ENCODE results near the gene ADGRG6. TPM values are rescaled to one million over a fixed set of nuclear protein-coding genes. Genes with fewer than 3 reads are reported as not detected.

The ADGRG6 gene
- 2.4 TPM for polyA plus RNA-seq (2013, experiment 1 of 2)
- 3.9 TPM for polyA plus RNA-seq (2013, experiment 2 of 2)

DNA sequence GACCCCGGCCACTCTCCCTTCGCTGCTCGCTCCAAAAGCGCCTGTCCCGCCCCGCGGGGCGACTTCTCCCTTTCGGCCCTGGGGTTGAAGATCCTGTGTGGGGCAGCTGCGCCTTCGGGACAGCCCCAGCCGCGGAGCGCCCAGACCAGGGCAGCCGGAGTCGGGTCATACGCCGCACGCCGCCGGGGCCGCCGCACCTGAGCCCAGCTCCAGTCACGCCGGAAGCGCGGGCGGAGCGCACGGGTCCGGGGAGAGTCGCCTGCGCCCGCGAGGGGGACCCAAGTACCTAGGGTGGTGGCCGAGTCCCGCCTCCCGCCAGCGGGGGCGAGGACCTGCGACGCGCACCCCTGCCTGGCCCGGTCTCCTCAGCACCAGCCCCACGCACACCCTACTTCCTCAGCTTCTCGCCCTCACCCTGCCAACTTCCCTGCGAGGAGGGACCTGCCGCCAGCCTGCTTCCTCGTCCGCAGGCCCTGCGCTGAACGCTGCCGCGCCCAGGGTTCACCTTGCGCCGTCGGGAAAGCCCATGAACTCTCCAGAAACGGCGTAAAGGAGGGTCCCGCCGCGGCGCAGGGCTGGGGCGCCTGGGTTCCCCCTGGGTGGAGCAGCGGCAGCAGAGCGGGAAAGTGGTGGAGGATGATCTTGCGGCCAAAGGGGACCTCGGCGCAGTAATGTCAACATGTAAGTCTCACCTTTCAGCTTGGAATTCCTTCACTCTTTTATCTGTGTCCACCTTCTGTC, at the start of gene ADGRG6:
ADGRG6 (plus strand) TSS at position 357 of the 741 bp plus-strand sequence; CDS start at position 680, 323 bp downstream.
- H3K27ac ChIP-seq (ENCODE audit: low read depth, low read length): no peak within 1 kb of the TSS
- H3K36me3 ChIP-seq (ENCODE audit: insufficient read depth, low read length): no peaks in the 10 kb centered on the region
- WGBS: 1% methylated on average over 69 of the region's 69 CpGs
- H3K9me3 ChIP-seq (ENCODE audit: insufficient read depth, low read depth, low read length): no peaks in the 10 kb centered on the region
- peak within 1 kb of the TSS; percentile 64 for H3K9ac ChIP-seq (ENCODE audit: low read depth, low read length)
- H3K27me3 ChIP-seq (ENCODE audit: insufficient read depth, low read length): peaks cover 37% of the 10 kb centered on the region
- H3K4me1 ChIP-seq (ENCODE audit: insufficient read depth, low read length): peaks cover 11% of the 10 kb centered on the region
- peak within 1 kb of the TSS; percentile 71 for H3K4me3 ChIP-seq (ENCODE audit: low read length)

GRCh38 chr6:142254513-142254912, 47.3 kb upstream of the ADGRG6 start:
- H3K4me3 ChIP-seq (ENCODE audit: low read length): no peak overlapping the region
- WGBS: 94% methylated on average over 6 of the region's 6 CpGs
- H3K9me3 ChIP-seq (ENCODE audit: insufficient read depth, low read depth, low read length): no peaks in the 10 kb centered on the region
- H3K27me3 ChIP-seq (ENCODE audit: insufficient read depth, low read length): no peaks in the 10 kb centered on the region
- no peaks in the 10 kb centered on the region for H3K4me1 ChIP-seq (ENCODE audit: insufficient read depth, low read length)
- H3K9ac ChIP-seq (ENCODE audit: low read depth, low read length): no peak overlapping the region
- H3K27ac ChIP-seq (ENCODE audit: low read depth, low read length): no peak overlapping the region
- H3K36me3 ChIP-seq (ENCODE audit: insufficient read depth, low read length): no peaks in the 10 kb centered on the region

DNA sequence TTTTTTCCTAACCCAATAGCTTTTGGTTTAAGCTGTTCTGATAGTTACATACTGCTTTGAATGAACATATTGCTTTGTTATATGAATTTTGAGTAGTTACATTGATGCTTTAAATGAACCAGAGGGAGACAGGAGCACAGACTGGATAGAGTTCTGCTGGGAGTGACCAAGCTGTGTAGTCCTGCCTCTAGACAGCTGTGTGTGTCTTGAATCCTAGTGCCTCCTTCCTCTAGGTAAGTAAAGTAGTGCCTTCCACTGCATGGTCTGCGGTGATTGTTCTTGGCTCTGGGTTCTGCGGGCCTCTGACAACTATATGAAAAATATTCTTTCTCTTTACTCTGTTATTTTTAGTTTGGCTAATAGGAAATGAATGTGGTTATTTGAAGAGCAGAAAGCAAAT, 46.0 kb upstream of the ADGRG6 start:
- no peak overlapping the region for H3K27ac ChIP-seq (ENCODE audit: low read depth, low read length)
- no peak overlapping the region for H3K9ac ChIP-seq (ENCODE audit: low read depth, low read length)
- H3K4me3 ChIP-seq (ENCODE audit: low read length): no peak overlapping the region
- no peaks in the 10 kb centered on the region for H3K27me3 ChIP-seq (ENCODE audit: insufficient read depth, low read length)
- no CpG with 5 or more reads among the region's 2 CpGs for WGBS
- no peaks in the 10 kb centered on the region for H3K4me1 ChIP-seq (ENCODE audit: insufficient read depth, low read length)
- no peaks in the 10 kb centered on the region for H3K36me3 ChIP-seq (ENCODE audit: insufficient read depth, low read length)
- H3K9me3 ChIP-seq (ENCODE audit: insufficient read depth, low read depth, low read length): no peaks in the 10 kb centered on the region

- Histone ChIP-seq H3K9ac (ENCODE audit: low read depth, low read length) (no peak overlapping the region), H3K4me1 (ENCODE audit: insufficient read depth, low read length) (no peaks in the 10 kb centered on the region), H3K27ac (ENCODE audit: low read depth, low read length) (no peak overlapping the region), H3K9me3 (ENCODE audit: insufficient read depth, low read depth, low read length) (no peaks in the 10 kb centered on the region), H3K27me3 (ENCODE audit: insufficient read depth, low read length) (no peaks in the 10 kb centered on the region), H3K4me3 (ENCODE audit: low read length) (no peak overlapping the region), H3K36me3 (ENCODE audit: insufficient read depth, low read length) (no peaks in the 10 kb centered on the region)
- WGBS: 93% methylated on average over 5 of the region's 6 CpGs
Observed at GRCh38 chr6:142258305-142258704, 43.5 kb upstream of the ADGRG6 start.

GRCh38 chr6:142258757-142259156, 43.0 kb upstream of the ADGRG6 start:
- no peak overlapping the region for H3K4me3 ChIP-seq (ENCODE audit: low read length)
- no peak overlapping the region for H3K9ac ChIP-seq (ENCODE audit: low read depth, low read length)
- H3K36me3 ChIP-seq (ENCODE audit: insufficient read depth, low read length): no peaks in the 10 kb centered on the region
- H3K4me1 ChIP-seq (ENCODE audit: insufficient read depth, low read length): no peaks in the 10 kb centered on the region
- no peaks in the 10 kb centered on the region for H3K9me3 ChIP-seq (ENCODE audit: insufficient read depth, low read depth, low read length)
- H3K27me3 ChIP-seq (ENCODE audit: insufficient read depth, low read length): no peaks in the 10 kb centered on the region
- no peak overlapping the region for H3K27ac ChIP-seq (ENCODE audit: low read depth, low read length)
- 94% methylated on average over 8 of the region's 8 CpGs for WGBS

- no peaks in the 10 kb centered on the region for H3K36me3 ChIP-seq (ENCODE audit: insufficient read depth, low read length)
- H3K4me1 ChIP-seq (ENCODE audit: insufficient read depth, low read length): no peaks in the 10 kb centered on the region
- H3K9me3 ChIP-seq (ENCODE audit: insufficient read depth, low read depth, low read length): no peaks in the 10 kb centered on the region
- H3K9ac ChIP-seq (ENCODE audit: low read depth, low read length): no peak overlapping the region
- H3K4me3 ChIP-seq (ENCODE audit: low read length): no peak overlapping the region
- WGBS: no CpG with 5 or more reads among the region's 3 CpGs
- H3K27me3 ChIP-seq (ENCODE audit: insufficient read depth, low read length): no peaks in the 10 kb centered on the region
- H3K27ac ChIP-seq (ENCODE audit: low read depth, low read length): no peak overlapping the region
Observed at GRCh38 chr6:142260748-142261147, 41.1 kb upstream of the ADGRG6 start.

GRCh38 chr6:142262231-142262630, 39.6 kb upstream of the ADGRG6 start:
- Histone ChIP-seq H3K9me3 (ENCODE audit: insufficient read depth, low read depth, low read length) (no peaks in the 10 kb centered on the region), H3K36me3 (ENCODE audit: insufficient read depth, low read length) (no peaks in the 10 kb centered on the region), H3K27ac (ENCODE audit: low read depth, low read length) (no peak overlapping the region), H3K4me1 (ENCODE audit: insufficient read depth, low read length) (no peaks in the 10 kb centered on the region), H3K9ac (ENCODE audit: low read depth, low read length) (no peak overlapping the region), H3K4me3 (ENCODE audit: low read length) (no peak overlapping the region), H3K27me3 (ENCODE audit: insufficient read depth, low read length) (no peaks in the 10 kb centered on the region)

DNA sequence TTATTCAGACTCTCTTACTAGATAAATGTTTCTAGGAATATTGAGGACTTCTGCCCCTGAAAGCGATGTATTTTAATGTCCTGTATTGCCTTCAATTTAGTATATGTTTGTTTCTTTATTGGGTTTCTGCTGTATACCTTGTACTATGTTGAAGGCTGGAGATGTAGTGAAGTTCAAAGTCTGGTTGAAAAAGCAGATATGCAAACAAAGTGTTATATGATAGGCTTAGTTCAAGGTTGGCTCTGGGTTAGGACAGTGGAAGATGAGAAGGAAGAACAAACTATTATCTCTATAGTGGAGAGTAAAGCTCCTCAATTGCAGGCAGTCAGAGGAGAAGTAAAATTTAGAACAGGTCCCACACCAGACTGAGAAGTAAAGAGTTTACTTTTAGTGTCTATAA, 36.3 kb upstream of the ADGRG6 start:
- Histone ChIP-seq H3K27ac (ENCODE audit: low read depth, low read length) (no peak overlapping the region), H3K9me3 (ENCODE audit: insufficient read depth, low read depth, low read length) (no peaks in the 10 kb centered on the region), H3K9ac (ENCODE audit: low read depth, low read length) (no peak overlapping the region), H3K4me1 (ENCODE audit: insufficient read depth, low read length) (no peaks in the 10 kb centered on the region), H3K36me3 (ENCODE audit: insufficient read depth, low read length) (no peaks in the 10 kb centered on the region), H3K27me3 (ENCODE audit: insufficient read depth, low read length) (no peaks in the 10 kb centered on the region), H3K4me3 (ENCODE audit: low read length) (no peak overlapping the region)
- WGBS: 100% methylated on average over 1 of the region's 1 CpG

- H3K9ac ChIP-seq (ENCODE audit: low read depth, low read length): no peak overlapping the region
- no peak overlapping the region for H3K4me3 ChIP-seq (ENCODE audit: low read length)
- H3K4me1 ChIP-seq (ENCODE audit: insufficient read depth, low read length): no peaks in the 10 kb centered on the region
- H3K36me3 ChIP-seq (ENCODE audit: insufficient read depth, low read length): no peaks in the 10 kb centered on the region
- H3K27me3 ChIP-seq (ENCODE audit: insufficient read depth, low read length): no peaks in the 10 kb centered on the region
- 89% methylated on average over 4 of the region's 4 CpGs for WGBS
- no peak overlapping the region for H3K27ac ChIP-seq (ENCODE audit: low read depth, low read length)
- H3K9me3 ChIP-seq (ENCODE audit: insufficient read depth, low read depth, low read length): no peaks in the 10 kb centered on the region
Observed at GRCh38 chr6:142266060-142266459, 35.7 kb upstream of the ADGRG6 start.

DNA sequence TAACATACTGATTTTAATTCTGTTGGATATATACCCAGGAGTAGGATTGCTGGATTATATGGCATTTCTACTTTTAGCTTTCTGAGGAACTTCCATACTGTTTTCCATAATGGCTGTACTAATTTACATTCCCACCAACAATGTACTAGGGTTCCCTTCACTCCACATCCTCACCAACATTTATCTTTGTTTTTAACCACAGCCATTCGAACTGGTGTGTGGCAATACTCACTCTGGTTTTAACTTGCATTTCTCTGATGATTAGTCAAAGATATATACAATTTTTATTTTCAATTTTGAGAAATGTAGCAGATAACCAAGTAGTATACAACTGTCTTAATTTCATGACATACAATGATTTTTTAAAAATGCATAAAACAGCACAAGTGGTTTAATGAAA, 30.3 kb upstream of the ADGRG6 start:
- no peaks in the 10 kb centered on the region for H3K27me3 ChIP-seq (ENCODE audit: insufficient read depth, low read length)

DNA sequence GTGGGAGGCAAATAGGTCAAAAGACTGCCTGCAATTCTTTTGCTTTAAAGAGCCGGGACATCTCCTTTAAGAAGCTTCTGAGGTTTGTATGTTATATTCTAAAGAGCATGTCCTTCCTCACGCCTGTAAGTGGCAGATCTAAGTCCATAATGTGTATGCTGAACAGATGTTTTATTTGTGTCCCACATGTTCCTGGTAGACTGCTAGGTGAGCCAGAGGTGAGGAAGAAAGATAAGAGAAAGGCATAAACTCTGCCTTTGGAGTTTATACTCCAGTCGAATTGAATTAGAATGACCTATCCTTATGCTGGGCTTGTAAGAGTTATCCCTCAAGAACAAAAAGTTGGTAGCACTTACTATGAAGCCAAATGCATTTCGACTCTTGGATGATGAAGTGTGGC, 27.2 kb upstream of the ADGRG6 start:
- Histone ChIP-seq H3K27ac (ENCODE audit: low read depth, low read length) (no peak overlapping the region), H3K4me1 (ENCODE audit: insufficient read depth, low read length) (peaks cover 12% of the 10 kb centered on the region)

More for the DNA sequence above, 30.3 kb upstream of the ADGRG6 start:
- Histone ChIP-seq H3K4me1 (ENCODE audit: insufficient read depth, low read length) (peaks cover 9% of the 10 kb centered on the region; the same call in 1 of the 2 replicates), H3K36me3 (ENCODE audit: insufficient read depth, low read length) (no peaks in the 10 kb centered on the region), H3K27ac (ENCODE audit: low read depth, low read length) (no peak overlapping the region), H3K9ac (ENCODE audit: low read depth, low read length) (no peak overlapping the region), H3K9me3 (ENCODE audit: insufficient read depth, low read depth, low read length) (no peaks in the 10 kb centered on the region), H3K4me3 (ENCODE audit: low read length) (no peak overlapping the region)
- 100% methylated on average over 1 of the region's 1 CpG for WGBS

More for the DNA sequence above, 27.2 kb upstream of the ADGRG6 start:
- 88% methylated on average over 4 of the region's 4 CpGs for WGBS
- H3K36me3 ChIP-seq (ENCODE audit: insufficient read depth, low read length): no peaks in the 10 kb centered on the region
- no peaks in the 10 kb centered on the region for H3K9me3 ChIP-seq (ENCODE audit: insufficient read depth, low read depth, low read length)
- H3K27me3 ChIP-seq (ENCODE audit: insufficient read depth, low read length): no peaks in the 10 kb centered on the region
- no peak overlapping the region for H3K4me3 ChIP-seq (ENCODE audit: low read length)
- no peak overlapping the region for H3K9ac ChIP-seq (ENCODE audit: low read depth, low read length)

All from HUES64 (cell line).